ENCODE measurements around the gene EDC3. TPM values are rescaled to one million over a fixed set of nuclear protein-coding genes. Genes with fewer than 3 reads are reported as not detected.

EDC3 gene
- total and polyA plus RNA-seq, 2 of the 4 experiments (the other 2 are of a cell fraction) = 16.8 to 38.0 TPM

GRCh38 chr15:74674161-74674560 is 21.7 kb downstream of the EDC3 start:
- H2AFZ ChIP-seq (replicated peaks; ENCODE audit: low read length, poor library complexity) = no peak overlapping the region
- POLR2A ChIA-PET (ENCODE audit: unreplicated experiment) = no interaction called here
- no peaks in the 10 kb centered on the region for H3K9me3 ChIP-seq (ENCODE audit: control insufficient read depth, insufficient read depth, low read length)
- H4K5ac ChIP-seq (ENCODE audit: low read depth, low read length) = no peak overlapping the region
- no peaks in the 10 kb centered on the region for H3K27me3 ChIP-seq (ENCODE audit: control insufficient read depth, insufficient read depth, low read length)
- no peak overlapping the region for H2AK9ac ChIP-seq (replicated peaks; ENCODE audit: low read depth, low read length, poor library complexity)
- peaks cover 28% of the 10 kb centered on the region for H3K36me3 ChIP-seq (ENCODE audit: control insufficient read depth, insufficient read depth, low read length)
- no peak overlapping the region for H3K4ac ChIP-seq (ENCODE audit: low read depth, low read length)
- H2BK120ac ChIP-seq (ENCODE audit: low read depth, low read length) = no peak overlapping the region
- intact Hi-C loops (cut with micrococcal nuclease) = no loop called here
- dilution Hi-C loops (cut with HindIII; ENCODE audit: low sequenced_read_pairs, unreplicated experiment) = no loop called here
- no TSS peak for BruUV-seq (replicated peaks)
- peaks cover 25% of the 10 kb centered on the region; the same call in 1 of the 2 replicates for H4K20me1 ChIP-seq (ENCODE audit: insufficient read depth, low read length)
- in situ Hi-C loops (cut with MboI; ENCODE audit: low sequenced_read_pairs) = no loop called here
- H3K9me1 ChIP-seq (ENCODE audit: insufficient read depth, low read length) = peaks cover 6% of the 10 kb centered on the region; the same call in 1 of the 2 replicates
- no peak overlapping the region for H2BK20ac ChIP-seq (ENCODE audit: low read depth, low read length)
- no peak overlapping the region for H3K9ac ChIP-seq (ENCODE audit: low read depth, low read length)
- no peak overlapping the region for H3K14ac ChIP-seq (replicated peaks; ENCODE audit: low read depth, low read length)
- no peak overlapping the region for H3K4me2 ChIP-seq (ENCODE audit: low read depth, low read length)
- no peak overlapping the region for H4K91ac ChIP-seq (ENCODE audit: insufficient read depth, low read depth, low read length)
- no peak overlapping the region for H3K18ac ChIP-seq (ENCODE audit: low read depth, low read length)
- H3K4me3 ChIP-seq (ENCODE audit: insufficient read depth, low read depth, low read length) = no peak overlapping the region
- no peak overlapping the region for H4K8ac ChIP-seq (ENCODE audit: low read depth in 2 of 2, low read length in 2 of 2)
- CTCF ChIA-PET = no interaction called here
- DNase-seq (no peak), ATAC-seq (ENCODE audit: low read depth) (no peak)
- no peaks in the 10 kb centered on the region for H3K4me1 ChIP-seq (ENCODE audit: control insufficient read depth, insufficient read depth, low read length)
- H2BK15ac ChIP-seq (ENCODE audit: low read depth, low read length) = no peak overlapping the region
- no peak overlapping the region for H3K27ac ChIP-seq (ENCODE audit: insufficient read depth, low read length)
- H2AK5ac ChIP-seq (ENCODE audit: low read depth, low read length) = no peak overlapping the region
- H3K79me1 ChIP-seq (ENCODE audit: low read depth in 1 of 2, low read length in 2 of 2) = peaks cover 8 to 38% of the 10 kb centered on the region in 2 experiments
- H3K23ac ChIP-seq (ENCODE audit: low read depth, low read length) = no peak overlapping the region
- no peak for TF ChIP-seq POLR2A (IDR thresholded peaks at IDR 0.05; ENCODE audit: low read depth, low read length)
- TF ChIP-seq RFX5 (IDR thresholded peaks at IDR 0.05; ENCODE audit: low read depth, low read length) = no peak
- no peak for TF ChIP-seq SMC3 (IDR thresholded peaks at IDR 0.05; ENCODE audit: low read depth, low read length)
- TF ChIP-seq NFE2L2 (IDR thresholded peaks at IDR 0.05; ENCODE audit: low read depth, low read length) = no peak
- no peak for TF ChIP-seq MXI1 (IDR thresholded peaks at IDR 0.05; ENCODE audit: borderline replicate concordance, low read depth, low read length)
- no peak for TF ChIP-seq CEBPB (IDR thresholded peaks at IDR 0.05; ENCODE audit: low read depth, low read length)
- no peak for TF ChIP-seq FOS (IDR thresholded peaks at IDR 0.05; ENCODE audit: low read depth, low read length)
- TF ChIP-seq, protein P1, sequence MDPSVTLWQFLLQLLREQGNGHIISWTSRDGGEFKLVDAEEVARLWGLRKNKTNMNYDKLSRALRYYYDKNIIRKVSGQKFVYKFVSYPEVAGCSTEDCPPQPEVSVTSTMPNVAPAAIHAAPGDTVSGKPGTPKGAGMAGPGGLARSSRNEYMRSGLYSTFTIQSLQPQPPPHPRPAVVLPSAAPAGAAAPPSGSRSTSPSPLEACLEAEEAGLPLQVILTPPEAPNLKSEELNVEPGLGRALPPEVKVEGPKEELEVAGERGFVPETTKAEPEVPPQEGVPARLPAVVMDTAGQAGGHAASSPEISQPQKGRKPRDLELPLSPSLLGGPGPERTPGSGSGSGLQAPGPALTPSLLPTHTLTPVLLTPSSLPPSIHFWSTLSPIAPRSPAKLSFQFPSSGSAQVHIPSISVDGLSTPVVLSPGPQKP (IDR thresholded peaks at IDR 0.05; ENCODE audit: borderline replicate concordance, low read depth, low read length) = no peak
- TF ChIP-seq RCOR1 (IDR thresholded peaks at IDR 0.05; ENCODE audit: insufficient replicate concordance, low read length) = no peak
- no peak for TF ChIP-seq CHD1 (IDR thresholded peaks at IDR 0.05; ENCODE audit: low read depth, low read length)
- no peak for TF ChIP-seq MAFK (IDR thresholded peaks at IDR 0.05; ENCODE audit: low read depth, low read length)
- no peak for TF ChIP-seq RAD21 (IDR thresholded peaks at IDR 0.05; ENCODE audit: low read length)
- TF ChIP-seq, protein P2, sequence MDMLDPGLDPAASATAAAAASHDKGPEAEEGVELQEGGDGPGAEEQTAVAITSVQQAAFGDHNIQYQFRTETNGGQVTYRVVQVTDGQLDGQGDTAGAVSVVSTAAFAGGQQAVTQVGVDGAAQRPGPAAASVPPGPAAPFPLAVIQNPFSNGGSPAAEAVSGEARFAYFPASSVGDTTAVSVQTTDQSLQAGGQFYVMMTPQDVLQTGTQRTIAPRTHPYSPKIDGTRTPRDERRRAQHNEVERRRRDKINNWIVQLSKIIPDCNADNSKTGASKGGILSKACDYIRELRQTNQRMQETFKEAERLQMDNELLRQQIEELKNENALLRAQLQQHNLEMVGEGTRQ (IDR thresholded peaks at IDR 0.05; ENCODE audit: low read depth, low read length) = no peak
- no peak for TF ChIP-seq CTCF (conservative IDR thresholded peaks at IDR 0.05; ENCODE audit: low read depth, low read length)
- TF ChIP-seq BHLHE40 (IDR thresholded peaks at IDR 0.05; ENCODE audit: low read depth, low read length) = no peak
- TF ChIP-seq MAZ (IDR thresholded peaks at IDR 0.05; ENCODE audit: borderline replicate concordance, low read depth, low read length) = no peak
- H3K56ac ChIP-seq (ENCODE audit: extremely low read depth, insufficient read depth, low read length) = no peak overlapping the region
- WGBS, 2 experiments (ENCODE audit: extremely low coverage in 2 of 2, insufficient read length in 1 of 2) = no CpG with 5 or more reads among the region's 3 CpGs
- no peak overlapping the region for H2BK5ac ChIP-seq (ENCODE audit: low read depth, low read length, poor library complexity, severe bottlenecking)

All from IMR-90 (cell line).